LNCaP clone FGC (cell line): ENCODE data around the gene THAP7.

ENCODE experiments used
- DNase-seq: peaks from one replicate; pipeline ENCODE4 v3.0.0-alpha.2; 2011; ENCODE audit warnings: low read depth
- H3K4me3 ChIP-seq: 2 replicates; pipeline ENCODE4 v1.5.1; 2011; ENCODE audit warnings: mild to moderate bottlenecking, low read depth, low read length, control low read depth
- CTCF ChIP-seq: IDR thresholded peaks from 2 replicates; pipeline ENCODE4 v1.5.1; 2012; ENCODE audit warnings: mild to moderate bottlenecking; ENCODE audit not compliant: control insufficient read depth, insufficient read depth; ENCODE audit errors: extremely low read depth

Gene THAP7

GRCh38 chr22:20967697-20968211, 34.2 kb downstream of the THAP7 start:
- no peak overlapping the region for H3K4me3 ChIP-seq
- no peak for DNase-seq
- TF ChIP-seq CTCF: no peak

GRCh38 chr22:20966883-20967696, 34.8 kb downstream of the THAP7 start, which contains the start of gene AIFM3:
TSS of gene AIFM3 (plus strand) at chr22:20967255. CDS start at chr22:20967945, 690 bp downstream.
- no peak for DNase-seq
- H3K4me3 ChIP-seq: no peak within 1 kb of the TSS
- no peak for TF ChIP-seq CTCF

- no peak overlapping the region for H3K4me3 ChIP-seq
- DNase-seq: no peak
- no peak for TF ChIP-seq CTCF
These were observed 35.7 kb downstream of the THAP7 start for GRCh38 chr22:20965888-20966855.

GRCh38 chr22:20965104-20965887, 36.6 kb downstream of the THAP7 start:
- TF ChIP-seq CTCF: no peak
- no peak for DNase-seq
- no peak overlapping the region for H3K4me3 ChIP-seq

- no peak for TF ChIP-seq CTCF
- DNase-seq: no peak
- H3K4me3 ChIP-seq: no peak overlapping the region
These were observed 37.2 kb downstream of the THAP7 start for GRCh38 chr22:20964799-20965103.

GRCh38 chr22:20964090-20964798, 37.7 kb downstream of the THAP7 start:
- no peak for TF ChIP-seq CTCF
- H3K4me3 ChIP-seq: no peak overlapping the region
- no peak for DNase-seq
